AG09319 (cell line): Measurements from ENCODE around the gene DTX2.
"Not testable (repeated sequence)": the region's sequence is repeated elsewhere in the genome, so short reads cannot be mapped to it uniquely, and the experiment has no call there.

Experiments used
- DNase-seq: peaks from one replicate; pipeline ENCODE4 v3.0.0-alpha.2; 2010; ENCODE audit warnings: low read depth; ENCODE audit errors: extremely low read depth
- CTCF ChIP-seq: IDR thresholded peaks from 2 replicates; pipeline ENCODE4 v1.5.1; 2011; ENCODE audit warnings: low read depth, mild to moderate bottlenecking, inconsistent platforms, low read length, moderate library complexity

Gene DTX2

DNA sequence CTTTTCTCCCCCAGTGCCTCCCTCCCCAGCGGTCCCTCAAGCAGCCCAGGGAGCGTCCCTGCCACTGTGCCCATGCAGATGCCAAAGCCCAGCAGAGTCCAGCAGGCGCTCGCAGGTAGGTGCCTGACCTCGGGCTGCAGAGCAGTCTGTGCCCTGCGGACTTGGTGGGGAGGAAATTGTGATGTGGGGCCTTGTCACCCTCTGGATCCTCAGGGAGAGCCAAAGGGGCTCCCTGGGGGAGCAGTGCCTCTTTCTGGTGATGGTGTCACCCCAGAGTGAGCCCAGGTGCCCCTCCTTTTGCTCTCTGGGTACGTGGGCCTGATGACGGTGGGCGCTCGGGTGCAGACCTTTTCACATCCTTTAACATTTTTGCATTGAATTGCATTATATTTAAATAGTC, 30.6 kb downstream of the DTX2 start:
- not testable (repeated sequence) for DNase-seq

- DNase-seq = not testable (repeated sequence)
Measured at GRCh38 chr7:76495717-76496116, 34.2 kb downstream of the DTX2 start.

- not testable (repeated sequence) for DNase-seq
Measured at GRCh38 chr7:76497918-76498582, 36.5 kb downstream of the DTX2 start.

DNA sequence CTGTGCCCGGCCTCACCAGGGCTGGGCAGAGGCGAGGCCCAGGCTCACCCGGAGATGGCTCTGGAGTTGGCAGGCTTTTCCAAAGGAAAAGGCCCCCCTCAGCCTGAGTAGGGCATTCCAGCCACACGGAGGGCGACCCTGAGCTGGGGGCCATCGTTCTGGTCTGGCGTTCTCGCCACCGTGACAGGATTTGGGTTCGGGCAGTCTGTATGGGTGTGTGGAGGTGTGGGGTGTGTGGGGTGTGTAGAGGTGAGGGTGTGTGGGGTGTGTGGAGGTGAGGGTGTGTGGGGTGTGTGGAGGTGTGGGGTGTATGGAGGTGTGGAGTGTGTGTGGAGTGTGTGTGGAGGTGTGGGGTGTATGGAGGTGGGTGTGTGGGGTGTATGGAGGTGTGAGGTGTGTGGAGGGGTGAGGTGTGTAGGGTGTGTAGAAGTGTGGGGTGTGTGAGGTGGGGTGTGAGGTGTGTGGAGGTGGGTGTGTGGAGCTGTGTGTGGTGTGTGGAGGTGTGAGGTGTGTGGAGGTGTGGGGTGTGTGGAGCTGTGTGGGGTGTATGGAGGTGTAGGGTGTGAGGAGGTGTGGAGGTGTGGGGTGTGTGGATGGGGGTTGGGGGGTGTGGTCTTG, 37.2 kb downstream of the DTX2 start:
- DNase-seq = not testable (repeated sequence)

GRCh38 chr7:76499201-76499923, 37.9 kb downstream of the DTX2 start:
- DNase-seq = not testable (repeated sequence)

- not testable (repeated sequence) for DNase-seq
Measured at GRCh38 chr7:76499924-76500241, 38.4 kb downstream of the DTX2 start.

DNA sequence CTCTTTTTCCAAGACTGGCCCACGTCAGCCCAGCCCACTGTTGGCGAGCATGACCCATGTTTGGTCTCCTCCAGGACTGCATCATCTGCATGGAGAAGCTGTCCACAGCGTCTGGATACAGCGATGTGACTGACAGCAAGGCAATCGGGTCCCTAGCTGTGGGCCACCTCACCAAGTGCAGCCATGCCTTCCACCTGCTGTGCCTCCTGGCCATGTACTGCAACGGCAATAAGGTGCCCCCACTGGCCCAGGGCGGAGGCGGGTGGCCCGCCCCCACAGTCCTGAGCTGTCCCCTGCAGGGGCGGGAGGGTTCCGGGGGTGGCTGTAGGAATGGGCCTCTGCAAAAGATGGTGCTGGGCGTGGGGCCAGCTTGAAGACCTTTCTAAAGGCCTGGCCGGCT, 40.7 kb downstream of the DTX2 start:
- not testable (repeated sequence) for DNase-seq

DNA sequence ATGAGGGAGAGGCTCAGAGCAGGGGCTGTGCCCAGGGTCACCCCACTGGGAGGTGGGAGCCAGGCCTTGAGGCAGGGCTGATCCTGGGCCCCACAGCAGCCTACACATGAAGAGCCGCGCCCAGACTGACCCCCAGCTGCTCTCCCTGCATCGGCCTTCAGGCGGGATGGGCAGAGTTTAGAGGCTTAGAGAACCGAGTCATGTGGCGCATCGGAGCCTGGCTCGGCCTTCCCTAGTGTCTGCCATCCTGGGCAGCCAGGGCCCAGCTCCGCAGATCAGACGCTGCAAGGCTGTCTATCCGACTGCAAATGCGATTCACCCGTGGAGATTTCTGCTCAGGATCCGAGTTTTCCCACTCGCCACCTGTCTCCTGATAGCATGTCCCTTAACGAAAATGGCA, 41.3 kb downstream of the DTX2 start:
- DNase-seq = not testable (repeated sequence)

- not testable (repeated sequence) for DNase-seq
Measured at GRCh38 chr7:76503244-76503643, 41.7 kb downstream of the DTX2 start.

DNA sequence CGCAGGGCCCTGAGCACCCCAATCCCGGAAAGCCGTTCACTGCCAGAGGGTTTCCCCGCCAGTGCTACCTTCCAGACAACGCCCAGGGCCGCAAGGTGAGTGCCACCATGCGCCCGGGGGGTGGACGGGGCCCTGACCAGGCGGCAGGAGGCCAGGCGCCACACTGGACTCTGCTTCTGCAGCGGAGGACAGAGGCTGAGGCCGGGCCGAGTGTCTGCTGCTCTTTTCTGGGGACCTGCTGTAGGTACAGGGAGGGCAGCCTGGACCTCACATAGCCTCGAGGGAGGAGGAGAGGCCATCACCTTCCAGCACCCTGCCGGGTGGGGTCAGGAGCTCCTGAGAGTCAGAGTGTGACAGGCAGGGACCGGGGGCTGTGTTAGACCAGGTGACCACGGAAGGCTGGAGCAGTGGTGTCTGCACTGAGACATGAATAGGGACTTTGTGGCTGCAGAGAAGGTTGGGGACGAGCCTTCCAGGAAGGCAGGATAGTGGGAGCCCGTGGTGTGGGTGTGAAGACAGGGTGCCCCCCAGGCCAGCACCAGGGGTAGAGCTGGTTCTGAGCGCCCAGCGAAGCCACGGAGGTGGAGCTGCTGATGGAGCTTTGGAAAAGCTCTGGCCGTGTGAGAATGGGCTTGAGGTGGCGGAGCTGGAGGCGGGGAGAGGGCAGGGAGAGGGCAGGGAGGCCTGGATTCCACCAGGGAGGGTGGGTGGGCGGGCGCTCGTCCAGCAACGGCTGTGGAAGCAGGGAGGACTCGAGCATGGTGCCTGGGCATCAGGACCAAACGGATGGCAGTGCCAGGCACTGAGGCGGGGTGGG, 43.0 kb downstream of the DTX2 start:
- DNase-seq = not testable (repeated sequence)

- no peak for DNase-seq
Measured at GRCh38 chr7:76505168-76506080, 43.9 kb downstream of the DTX2 start.

GRCh38 chr7:76506081-76506440, 44.6 kb downstream of the DTX2 start:
- TF ChIP-seq CTCF = no peak
- DNase-seq = no peak

More at GRCh38 chr7:76505168-76506080, 43.9 kb downstream of the DTX2 start:
- no peak for TF ChIP-seq CTCF

GRCh38 chr7:76506643-76507042, 45.1 kb downstream of the DTX2 start:
- DNase-seq = not testable (repeated sequence)
